HG03457 (cell line): ENCODE data around the gene EZH1.
"Not testable (repeated sequence)": the region's sequence is repeated elsewhere in the genome, so short reads cannot be mapped to it uniquely, and the experiment has no call there.

Experiments used
- ATAC-seq: cut with Tn5 transposase; IDR thresholded peaks from one replicate; pipeline ENCODE4 v1.9.1; 2021; ENCODE audit warnings: moderate number of reproducible peaks; ENCODE audit not compliant: unreplicated experiment

The EZH1 gene

DNA sequence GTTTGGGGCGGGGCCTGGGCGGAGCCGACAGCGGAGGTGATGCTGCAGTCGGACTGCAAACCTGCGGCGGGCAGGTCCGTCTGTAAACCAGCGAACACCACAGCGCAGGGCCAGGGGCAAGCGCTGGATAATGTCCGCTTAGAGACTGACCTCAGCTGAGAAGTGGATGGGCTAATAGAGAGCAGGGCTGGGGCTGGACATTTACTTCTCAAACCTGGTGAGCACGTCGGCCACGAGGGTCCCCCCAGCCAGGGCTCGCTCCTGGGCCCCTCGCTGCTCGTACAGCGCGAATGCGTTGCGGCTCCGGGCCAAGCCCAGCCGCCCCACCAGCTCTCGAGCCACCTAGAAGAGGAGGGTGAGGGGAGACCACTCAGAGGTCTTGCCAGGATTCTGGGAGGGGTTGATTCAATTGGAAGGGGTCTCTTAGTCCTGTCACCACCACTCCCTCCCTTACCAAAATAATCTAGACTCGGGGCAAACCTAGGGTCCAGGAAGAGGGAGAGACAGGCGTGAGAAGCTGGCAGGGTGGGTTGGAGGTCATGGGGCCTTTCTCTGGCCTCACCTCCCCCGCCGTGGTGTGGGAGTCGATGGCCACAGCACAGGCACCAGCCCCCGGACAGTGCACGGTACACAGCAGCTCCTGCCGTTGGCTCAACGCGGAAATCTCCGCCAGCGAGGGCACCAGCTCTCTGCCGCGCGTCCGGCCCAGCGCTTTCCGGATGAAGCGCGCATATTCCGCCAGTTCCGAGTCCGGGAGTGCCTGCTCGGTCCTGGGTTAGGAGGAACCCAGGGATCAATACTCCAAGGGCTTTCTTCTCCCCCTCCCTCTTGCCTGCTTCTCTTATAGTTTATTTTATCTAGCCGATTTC lies 73.8 kb downstream of the EZH1 start:
- ATAC-seq = no peak

DNA sequence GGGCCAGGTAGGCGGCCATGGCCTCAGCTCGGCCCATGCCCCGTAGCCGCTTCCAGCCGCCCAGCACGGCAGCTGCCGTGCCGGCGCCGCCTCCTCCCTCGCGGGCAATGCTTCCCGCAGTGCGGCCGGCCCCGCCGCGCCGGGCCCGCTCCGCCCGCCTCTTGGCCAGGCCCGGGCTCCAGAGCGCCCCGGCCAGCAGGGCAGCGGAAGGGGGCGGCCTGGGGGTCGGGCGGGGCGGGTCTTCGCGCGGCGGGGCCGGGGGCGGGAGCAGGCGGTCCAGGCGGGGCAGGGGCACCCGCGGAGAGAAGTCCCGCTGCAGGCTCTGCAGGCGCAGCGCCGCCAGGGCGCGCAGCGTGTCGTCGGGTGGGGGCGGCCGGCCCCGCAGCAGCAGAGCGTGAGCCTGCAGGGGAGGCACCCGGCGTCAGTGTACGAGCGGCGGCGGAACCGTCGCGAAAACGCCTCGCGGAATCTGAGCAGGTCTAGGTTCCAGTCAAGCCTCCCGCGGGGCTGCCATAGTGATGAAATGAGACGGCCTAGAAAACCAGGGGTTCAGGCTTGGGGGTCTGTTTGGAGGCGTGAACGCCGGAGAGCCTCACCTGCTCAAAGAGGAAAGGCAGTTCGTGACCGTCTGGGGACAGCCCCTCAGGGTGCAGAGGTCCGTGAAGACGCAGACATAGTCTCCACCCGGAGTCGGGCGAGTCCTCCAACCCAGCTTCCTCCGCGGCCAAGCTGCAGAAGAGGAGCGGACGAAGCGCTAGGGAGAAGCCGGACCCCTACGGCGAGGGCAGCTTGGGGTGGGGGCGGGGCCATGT lies 74.7 kb downstream of the EZH1 start:
- ATAC-seq = no peak

DNA sequence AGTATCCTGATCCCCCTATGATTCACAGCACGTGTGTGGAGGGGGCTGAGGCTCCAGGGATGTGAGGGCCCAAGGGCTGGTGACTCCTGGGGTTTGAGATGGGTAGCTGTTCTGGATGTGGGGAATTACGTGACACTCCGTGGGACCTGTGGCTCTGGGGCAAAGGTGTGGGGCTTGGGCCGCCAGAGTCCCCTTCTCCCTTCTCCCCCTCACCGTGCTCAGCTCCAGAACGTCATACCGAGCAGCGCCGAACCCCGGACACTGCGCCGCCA lies 75.2 kb downstream of the EZH1 start:
- ATAC-seq = no peak

DNA sequence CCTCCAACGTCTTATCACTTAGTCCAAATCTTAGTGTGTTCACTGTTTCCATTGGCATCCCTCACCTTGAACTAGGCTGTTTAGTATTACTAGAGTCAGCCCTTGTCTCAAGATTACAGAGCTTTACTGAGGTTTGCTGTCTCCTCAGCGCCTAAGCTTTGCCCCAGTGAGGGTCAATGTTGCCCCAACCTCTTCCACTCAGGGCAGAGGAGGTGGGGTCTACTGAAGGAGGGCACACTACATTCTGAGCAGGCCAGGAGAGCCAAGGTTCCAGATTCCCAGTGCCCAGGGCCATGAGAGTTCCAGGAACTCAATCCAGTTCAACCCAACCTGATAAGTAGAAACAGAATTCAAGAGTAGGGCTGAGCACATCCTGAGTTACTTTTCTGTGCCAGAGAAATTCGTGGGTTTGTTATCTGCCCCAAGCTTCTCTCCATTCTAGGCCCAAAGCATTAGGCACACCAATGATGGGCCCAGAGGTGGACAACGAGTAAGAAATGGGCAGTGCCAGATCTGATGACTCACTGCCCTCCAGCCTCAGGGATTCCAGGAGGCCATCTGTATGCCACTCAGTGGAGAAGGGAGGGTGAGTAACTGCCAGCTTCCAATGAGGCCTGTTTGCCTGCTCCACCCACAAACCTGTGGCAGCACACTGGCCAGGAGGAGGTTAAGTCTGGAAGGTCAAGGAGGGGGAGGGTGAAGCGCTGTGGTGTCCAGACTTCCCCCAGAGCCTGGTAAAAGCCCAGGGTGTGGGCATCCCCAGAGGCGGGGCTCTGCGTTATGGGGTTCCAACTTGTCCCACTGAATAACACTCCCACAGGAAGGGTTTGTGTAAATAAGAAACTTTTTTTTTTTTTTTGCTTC lies 77.5 kb downstream of the EZH1 start:
- ATAC-seq = no peak

DNA sequence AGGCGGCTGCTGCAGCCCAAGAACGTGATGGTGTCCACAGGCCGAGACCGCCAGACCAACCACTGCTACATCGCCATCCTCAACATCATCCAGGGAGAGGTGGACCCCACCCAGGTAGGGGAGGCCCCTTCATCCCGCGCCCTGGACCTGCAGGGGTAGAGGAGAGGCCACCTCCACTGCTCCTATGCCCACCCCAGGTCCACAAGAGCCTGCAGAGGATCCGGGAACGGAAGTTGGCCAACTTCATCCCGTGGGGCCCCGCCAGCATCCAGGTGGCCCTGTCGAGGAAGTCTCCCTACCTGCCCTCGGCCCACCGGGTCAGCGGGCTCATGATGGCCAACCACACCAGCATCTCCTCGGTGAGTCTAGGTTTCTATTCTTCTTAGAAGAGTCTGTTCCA lies 78.7 kb downstream of the EZH1 start:
- not testable (repeated sequence) for ATAC-seq

DNA sequence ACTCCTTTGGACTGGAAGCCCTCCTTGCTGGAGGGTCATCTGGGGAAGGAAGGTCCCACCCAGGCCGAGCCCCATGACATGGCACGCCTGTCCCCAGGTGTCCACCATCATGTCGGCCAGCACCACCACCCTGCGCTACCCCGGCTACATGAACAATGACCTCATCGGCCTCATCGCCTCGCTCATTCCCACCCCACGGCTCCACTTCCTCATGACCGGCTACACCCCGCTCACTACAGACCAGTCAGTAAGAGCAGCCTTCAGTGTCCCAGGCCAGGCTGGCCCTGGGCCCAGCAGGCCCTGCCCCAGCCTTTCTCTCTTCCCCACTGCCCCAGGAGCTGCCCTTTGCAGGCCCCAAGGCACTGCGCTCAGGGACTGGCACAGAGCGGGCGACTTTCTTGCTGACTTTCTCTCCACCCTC lies 79.2 kb downstream of the EZH1 start:
- ATAC-seq = no peak

DNA sequence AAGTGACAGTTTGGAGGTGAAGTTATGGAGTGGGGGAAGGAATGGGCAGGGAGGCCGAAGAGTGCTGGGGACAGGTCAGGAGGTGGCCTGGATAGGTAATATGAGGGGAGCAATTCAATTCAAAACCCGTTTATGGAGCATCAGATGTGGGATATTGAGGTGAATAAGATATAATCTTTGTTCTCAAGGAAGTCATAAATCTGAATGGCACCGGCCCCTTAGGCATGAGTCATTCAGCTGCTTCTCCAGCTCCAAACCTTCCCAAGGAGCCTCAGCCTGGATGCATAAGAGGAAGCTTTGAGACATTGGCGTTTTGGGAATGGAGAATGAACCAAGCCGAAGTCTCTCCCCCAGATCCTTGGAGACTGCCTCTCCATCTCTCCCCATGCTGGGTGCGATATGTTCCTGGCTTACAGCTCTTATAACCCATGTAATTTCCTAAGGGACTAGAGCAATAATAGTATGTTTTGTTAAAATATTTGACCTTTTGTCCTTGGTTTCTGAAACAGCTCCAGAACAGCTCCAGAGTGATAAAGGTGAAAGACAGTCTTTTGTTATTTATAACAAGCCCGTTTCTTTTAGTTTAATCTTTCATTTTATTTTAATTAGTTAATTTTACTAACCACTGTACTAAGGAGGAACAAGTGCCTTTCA lies 84.0 kb downstream of the EZH1 start:
- no peak for ATAC-seq

DNA sequence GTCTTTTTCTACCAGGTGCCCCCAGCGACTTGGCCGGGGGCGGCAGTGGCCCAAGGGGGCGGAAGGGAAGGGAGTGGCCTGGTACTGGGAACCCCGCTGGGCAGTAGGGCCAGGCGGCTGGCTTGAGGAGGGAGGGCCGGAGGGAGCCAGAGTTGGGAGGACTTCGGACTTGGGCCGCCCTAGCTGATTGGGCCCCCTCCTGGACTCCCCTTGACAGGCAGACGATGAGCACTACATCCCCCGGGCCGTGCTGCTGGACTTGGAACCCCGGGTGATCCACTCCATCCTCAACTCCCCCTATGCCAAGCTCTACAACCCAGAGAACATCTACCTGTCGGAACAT lies 84.9 kb downstream of the EZH1 start:
- ATAC-seq = not testable (repeated sequence)

DNA sequence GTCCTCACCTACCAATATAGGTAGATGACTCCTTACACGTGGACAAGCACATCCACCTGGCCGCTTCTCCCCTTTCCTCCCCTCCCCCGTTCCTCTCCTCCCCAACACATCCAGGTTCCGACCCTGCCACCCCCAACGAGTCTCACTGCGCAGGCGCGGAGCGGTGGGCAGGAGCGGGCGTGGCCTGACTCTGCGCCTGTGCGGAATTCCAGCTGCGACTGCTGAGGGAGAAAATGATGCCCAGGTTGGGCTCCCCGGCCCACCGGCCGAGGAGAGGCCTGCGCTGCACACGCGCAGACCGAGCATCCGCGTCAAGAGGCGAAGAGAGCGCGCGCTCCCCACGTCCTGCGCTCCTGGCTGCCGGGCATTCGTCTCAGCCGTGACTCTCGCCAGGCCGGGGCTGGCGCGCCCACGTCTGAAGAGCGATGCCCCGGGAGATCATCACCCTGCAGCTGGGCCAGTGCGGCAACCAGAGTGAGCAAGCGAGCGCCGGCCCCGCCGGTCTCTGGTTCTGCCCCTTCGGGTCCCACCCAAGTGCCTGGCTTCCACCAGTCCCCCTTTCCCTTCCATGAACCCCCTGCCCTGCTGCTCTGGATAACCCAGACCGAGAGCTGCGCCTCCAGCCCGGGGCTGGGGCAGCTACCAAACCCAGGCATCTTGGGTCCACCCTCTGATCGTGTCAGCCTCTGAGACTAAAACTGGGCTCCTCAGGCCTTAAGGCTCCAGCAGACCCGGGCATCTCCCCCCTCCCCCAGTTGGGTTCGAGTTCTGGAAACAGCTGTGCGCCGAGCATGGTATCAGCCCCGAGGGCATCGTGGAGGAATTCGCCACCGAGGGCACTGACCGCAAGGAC lies 85.5 kb downstream of the EZH1 start, which contains the start of gene TUBG2:
TSS of gene TUBG2 (plus strand) at position 206 of the 853 bp plus-strand sequence. CDS start at position 426, 220 bp downstream.
- no peak for ATAC-seq

DNA sequence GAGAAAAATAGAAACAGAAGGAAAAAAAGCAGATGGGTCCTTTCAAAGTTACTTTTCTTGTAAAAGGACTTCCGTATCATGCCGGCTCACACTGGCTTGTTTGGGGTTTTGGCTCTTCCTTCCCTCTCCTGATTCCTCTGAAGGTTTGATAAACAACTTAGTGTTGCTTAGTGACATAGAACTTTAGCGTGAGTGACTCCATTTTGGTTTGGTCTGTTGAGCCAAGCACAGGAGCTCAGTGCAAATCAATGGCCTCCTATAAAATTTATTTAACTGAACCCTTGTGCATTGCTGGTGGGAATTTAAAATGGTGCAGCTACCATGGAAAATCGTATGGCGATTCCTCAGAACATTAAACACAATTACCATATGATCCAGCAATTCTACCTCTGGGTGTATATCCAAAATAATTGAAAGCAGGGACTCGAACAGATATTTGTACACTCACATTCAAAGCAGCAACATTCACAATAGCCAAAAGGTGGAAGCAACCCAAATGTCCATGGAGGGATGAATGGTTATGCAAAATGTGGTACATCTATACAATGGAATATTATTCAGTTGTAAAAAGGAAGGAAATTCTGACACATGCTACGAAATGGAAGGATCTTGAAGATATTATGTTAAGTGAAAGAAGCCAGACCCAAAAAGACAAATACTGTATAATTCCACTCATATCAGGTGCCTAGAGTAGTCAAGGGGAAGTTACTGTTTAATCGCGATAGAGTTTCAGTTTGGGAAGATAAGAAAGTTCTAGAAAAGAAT lies 86.8 kb downstream of the EZH1 start:
- ATAC-seq = no peak

DNA sequence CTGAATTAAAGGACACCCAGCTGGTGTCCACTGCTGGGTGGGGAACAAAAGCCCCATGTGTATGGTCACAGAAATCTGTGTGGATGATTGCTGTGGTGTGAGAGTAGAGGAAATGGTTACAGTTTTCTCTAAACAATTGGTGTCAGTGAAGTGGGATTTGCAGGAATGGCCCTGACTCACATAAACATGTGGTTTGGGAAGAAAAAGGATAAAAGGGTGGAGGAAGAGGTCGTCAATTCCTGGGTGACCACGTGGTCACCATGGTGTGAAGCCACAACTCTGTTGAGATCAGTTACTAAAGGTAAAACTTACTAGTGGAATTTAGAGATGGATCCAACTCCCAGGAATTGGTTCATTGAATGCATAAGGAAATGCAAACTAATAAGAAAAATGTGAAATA lies 89.3 kb downstream of the EZH1 start:
- ATAC-seq = no peak

DNA sequence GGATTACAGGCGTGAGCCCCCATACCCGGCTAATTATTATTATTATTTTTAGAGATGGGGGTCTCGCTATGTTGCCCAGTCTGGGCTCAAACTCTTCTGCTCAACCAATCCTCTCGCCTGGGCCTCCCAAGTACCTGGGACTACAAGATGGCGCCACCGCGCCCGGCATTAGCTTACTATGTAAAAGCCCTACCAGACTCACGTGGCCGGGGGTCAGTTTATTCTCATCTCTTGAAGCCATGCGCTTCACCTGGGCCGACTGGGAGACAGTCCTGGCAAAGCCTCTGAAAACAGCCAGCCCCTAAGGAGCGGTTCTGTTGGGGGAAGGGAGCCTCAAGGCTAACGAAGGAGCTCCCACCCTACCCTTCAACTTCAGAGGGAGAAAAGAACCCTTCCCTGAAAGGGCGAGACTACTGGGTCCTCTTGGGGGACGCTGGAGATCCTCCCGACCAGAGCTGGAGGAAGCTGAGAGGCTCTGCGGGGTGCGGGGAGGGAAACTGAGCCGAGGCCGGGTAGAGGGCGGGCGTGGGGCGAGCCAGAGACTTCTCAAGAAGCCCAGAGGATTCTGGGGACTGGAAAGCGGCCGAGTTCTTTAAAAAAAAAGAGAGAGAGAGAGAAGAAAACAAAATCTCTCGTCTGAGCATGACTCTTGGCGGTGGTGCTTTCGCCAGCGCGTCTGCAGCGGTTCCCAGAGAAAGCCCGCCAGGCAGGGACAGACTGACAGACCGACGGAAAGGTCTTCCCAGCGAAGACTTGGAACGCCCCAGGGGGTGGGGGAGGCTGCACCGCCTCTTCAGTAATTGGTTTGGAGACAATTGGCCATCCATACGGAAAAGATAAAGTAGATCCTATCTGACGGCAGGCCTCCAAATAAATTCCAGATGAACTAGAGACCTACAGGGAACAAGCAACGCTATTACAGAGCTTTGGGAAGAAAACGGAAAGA lies 91.4 kb downstream of the EZH1 start:
- ATAC-seq = no peak

DNA sequence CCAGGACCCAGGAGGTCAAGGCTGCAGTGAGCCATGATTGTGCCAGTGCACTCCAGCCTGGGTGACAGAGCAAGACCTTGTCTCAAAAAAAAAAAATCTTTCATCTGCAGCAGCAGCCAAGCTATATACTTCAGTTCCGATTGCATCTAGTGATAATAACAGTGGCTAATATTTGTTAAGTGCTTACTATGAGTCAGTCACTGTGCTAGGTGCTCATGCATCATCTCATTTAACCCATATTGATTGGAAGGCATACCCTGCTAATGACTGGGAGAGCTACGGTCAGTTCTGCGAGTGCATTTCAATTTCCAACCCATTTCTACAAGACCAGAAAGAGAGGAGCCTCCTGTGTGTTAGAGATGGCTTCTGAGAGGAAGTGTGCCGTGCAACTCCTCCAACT lies 93.4 kb downstream of the EZH1 start:
- ATAC-seq = no peak
